ENCODE measurements around the gene TIMP2.
"Not testable (repeated sequence)": the region's sequence is repeated elsewhere in the genome, so short reads cannot be mapped to it uniquely, and the experiment has no call there.

The TIMP2 gene

GRCh38 chr17:78954684-78955083 lies 29.5 kb upstream of the TIMP2 start:
- DNase-seq (ENCODE audit: low spot score): no peak

DNA sequence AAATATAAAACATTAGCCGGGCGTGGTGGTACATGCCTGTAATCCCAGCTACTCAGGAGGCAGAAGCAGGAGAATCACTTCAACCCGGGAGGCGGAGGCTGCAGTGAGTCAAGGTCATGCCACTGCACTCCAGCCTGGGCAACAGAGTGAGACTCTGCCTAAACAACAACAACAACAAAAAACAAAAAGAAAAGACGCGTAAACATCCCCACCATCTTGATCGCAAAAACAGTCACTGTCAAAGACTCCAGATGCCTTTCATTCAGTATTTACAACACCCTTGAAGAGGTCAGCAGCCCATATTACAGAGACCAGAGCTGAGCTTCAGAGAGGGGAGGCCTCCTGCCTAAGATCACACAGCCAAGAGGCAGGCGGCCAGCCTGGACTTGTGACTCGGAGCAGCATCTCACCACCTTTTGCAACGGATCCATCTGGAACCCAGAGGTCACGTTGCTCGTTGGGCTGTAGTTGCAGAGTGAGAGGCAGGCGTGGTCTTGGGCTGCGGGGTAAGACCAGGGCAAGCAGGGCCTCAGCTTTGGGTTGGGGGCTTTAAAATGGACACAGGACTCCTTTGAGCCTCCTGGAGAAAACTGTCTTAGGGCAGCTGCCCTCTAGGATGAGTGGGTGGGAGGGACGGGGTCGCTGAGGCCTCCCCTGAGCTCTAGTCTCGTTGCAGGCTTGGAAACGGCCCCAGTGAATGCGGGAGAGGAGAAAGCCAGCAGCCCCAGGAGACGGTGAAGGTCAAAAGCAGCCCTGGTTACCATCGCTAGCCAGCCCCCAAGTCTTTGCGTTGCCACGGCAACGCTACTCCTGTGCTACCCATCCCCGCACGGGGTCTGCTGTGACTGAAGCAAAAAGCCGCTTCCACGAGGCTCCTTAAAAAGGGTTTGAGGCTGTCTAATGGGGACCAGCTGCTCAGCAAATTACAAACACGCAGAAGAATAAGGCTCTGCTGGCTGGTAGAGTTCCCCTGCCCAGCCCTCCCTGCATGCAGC lies 28.5 kb upstream of the TIMP2 start:
- no peak for DNase-seq (ENCODE audit: low spot score)

DNA sequence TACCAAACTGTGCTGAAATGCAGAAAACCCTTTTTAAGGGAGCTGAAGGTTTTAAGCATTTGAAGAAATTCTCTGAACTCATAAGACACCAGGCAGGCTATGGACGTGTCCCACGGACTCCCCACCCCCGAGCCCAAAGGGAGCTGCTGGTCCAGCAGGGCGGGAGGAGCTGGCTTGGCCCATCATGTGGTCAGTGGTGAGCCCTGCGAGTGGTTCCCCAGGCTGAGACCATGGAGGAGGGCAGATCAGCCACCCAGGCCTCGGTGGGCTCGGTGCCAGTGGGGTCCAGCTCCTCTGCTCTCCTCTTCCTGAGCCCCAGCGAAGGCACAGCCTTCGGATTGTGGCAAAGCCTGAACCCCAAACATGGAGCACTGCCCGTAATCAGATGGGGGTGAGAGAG lies 27.5 kb upstream of the TIMP2 start:
- DNase-seq (ENCODE audit: low spot score): no peak

- DNase-seq (ENCODE audit: low spot score): no peak
Measured at GRCh38 chr17:78951967-78952551, 26.9 kb upstream of the TIMP2 start.

DNA sequence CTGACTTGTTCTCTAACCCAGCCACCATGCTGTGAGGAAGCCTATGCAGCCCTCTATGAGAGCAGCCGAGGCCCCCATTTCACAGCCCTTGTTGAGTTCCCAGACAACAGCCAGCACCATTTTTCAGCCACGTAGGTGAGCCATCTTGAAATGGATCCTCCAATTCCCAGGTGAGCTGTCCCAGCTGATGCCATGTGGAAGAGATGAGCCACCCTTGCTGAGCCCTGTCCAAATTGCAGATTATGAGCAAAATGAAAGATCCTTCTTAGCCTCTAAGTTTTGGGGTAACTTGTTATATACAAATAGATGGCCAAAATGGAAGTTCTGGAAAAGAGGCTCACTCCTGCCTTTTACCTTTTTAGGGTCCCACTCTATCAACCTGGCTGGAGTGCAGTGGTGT lies 25.7 kb upstream of the TIMP2 start:
- DNase-seq (ENCODE audit: low spot score): no peak

- no peak for DNase-seq (ENCODE audit: low spot score)
Measured at GRCh38 chr17:78947235-78948149, 22.3 kb upstream of the TIMP2 start.

GRCh38 chr17:78946631-78947030 lies 21.4 kb upstream of the TIMP2 start:
- DNase-seq (ENCODE audit: low spot score): no peak

- DNase-seq (ENCODE audit: low spot score): no peak
Measured at GRCh38 chr17:78946131-78946530, 20.9 kb upstream of the TIMP2 start.

GRCh38 chr17:78945455-78945854 lies 20.3 kb upstream of the TIMP2 start:
- not testable (repeated sequence) for DNase-seq (ENCODE audit: low spot score)

- no peak for DNase-seq (ENCODE audit: low spot score)
Measured at GRCh38 chr17:78944956-78945355, 19.8 kb upstream of the TIMP2 start.

GRCh38 chr17:78944026-78944425 lies 18.8 kb upstream of the TIMP2 start:
- DNase-seq (ENCODE audit: low spot score): no peak

DNA sequence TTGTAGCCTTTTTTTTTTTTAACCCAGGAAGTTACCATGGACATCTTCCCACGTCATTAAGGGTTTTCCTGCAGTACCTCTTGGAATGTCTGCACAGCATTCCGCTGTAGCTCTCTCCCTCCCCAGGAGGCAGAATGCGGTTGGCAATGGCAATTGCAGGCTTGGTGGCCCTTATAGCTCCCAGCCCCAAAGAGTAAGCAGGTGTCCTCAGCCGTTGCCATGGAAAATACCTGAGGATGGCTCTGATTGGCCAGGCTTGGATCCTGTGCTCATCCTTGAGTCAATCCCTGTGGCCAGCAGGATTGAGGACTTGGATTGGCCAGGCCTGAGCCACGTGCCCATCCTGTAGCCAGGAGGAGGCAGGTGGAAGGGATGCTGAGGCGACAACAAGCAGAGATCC lies 15.5 kb upstream of the TIMP2 start:
- no peak for DNase-seq (ENCODE audit: low spot score)

DNA sequence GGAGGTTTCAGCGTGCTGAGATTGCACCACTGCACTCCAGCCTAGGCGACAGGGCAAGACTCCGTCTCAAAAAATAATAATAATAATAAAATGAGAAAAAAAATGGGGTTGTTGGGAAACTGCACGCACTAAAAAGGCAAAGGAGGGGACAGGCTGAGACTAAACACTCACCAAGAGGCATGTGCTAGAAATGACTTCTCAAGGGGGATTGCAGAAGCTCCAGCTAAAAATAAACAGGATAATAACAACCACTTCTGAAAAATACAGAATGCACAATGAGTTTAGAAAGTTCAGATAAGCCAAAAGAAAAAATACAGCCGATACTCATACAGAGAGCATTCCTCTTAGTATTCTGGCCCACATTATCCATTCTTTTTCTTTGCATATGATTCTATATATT lies 15.1 kb upstream of the TIMP2 start:
- no peak for DNase-seq (ENCODE audit: low spot score)

- no peak for DNase-seq (ENCODE audit: low spot score)
Measured at GRCh38 chr17:78939615-78940014, 14.4 kb upstream of the TIMP2 start.

GRCh38 chr17:78937561-78937960 lies 12.4 kb upstream of the TIMP2 start:
- DNase-seq (ENCODE audit: low spot score): no peak

- DNase-seq (ENCODE audit: low spot score): no peak
Measured at GRCh38 chr17:78935419-78936323, 10.5 kb upstream of the TIMP2 start.

- DNase-seq (ENCODE audit: low spot score): no peak
Measured at GRCh38 chr17:78934681-78935418, 9.7 kb upstream of the TIMP2 start.

GRCh38 chr17:78933959-78934568 lies 8.9 kb upstream of the TIMP2 start:
- no peak for DNase-seq (ENCODE audit: low spot score)

GRCh38 chr17:78933025-78933958 lies 8.1 kb upstream of the TIMP2 start:
- DNase-seq (ENCODE audit: low spot score): no peak

Measured in hematopoietic multipotent progenitor cell treated with erythropoietin and hydrocortisone succinate and interleukin-3 and kit ligand, for 17 days (in vitro differentiated cells).